Stimulated activated CD4-positive, alpha-beta T cell treated with anti-CD3 and anti-CD28 coated beads, Interleukin-4, amount 100 ng/mL, for 48 hours (primary cell): ENCODE results near the gene ASNSD1.
"Not testable (repeated sequence)": the region's sequence is repeated elsewhere in the genome, so short reads cannot be mapped to it uniquely, and the experiment has no call there.

Experiments used
- DNase-seq, 2 donors: peaks; one replicate each; pipeline ENCODE4 v3.0.0-alpha.2; 2020; ENCODE audit warnings: low read depth in 2 of 2

Gene ASNSD1

DNA sequence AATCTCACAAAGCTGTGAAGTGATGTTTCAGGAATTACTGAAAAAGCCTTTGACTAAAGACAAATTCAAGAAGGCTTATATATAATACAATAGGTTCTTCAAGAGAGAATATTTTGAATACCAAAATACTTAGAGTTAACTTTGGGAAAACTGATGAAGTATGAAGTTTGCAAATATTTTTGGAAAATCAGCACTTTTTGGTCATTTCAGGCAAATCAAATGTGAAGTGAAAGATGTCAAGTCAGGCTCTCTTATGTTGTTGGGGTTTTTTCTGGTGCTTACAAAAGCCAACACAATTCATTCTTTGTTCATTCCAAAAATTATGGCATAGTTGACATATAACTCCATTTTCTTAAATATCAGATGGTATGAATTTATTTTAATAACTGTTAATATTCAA, 14.7 kb upstream of the ASNSD1 start:
- no peak for DNase-seq

DNA sequence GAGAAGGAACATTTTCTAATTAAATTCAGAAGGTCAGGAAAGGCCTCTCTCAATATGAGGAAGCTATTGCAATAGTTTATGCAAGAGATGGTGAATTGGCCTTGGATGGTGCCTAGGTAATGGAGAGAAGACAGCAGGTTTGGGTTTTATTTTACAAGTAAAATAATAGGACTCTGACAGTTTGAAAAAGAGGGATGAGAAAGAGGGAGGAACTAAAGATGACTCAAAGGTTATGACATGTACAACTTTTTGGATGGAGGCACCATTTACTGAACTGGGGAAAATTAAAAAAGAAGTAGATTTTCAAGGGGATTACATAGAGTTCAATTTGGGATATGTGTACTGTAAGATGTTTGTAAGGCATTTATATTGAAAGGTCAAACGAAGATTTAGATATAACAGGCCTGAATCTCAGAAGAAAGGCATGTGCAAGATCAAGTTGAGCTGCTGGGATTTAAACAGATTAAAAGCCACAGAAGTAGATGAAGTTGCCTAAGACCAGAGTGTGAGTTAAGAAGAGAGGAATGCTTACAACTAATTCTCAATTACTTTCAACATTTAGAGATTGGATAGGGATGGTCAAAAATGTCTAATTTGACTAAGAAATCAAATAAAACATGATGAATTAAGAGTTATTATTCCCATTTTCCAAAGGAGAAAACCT, 12.3 kb upstream of the ASNSD1 start:
- DNase-seq, result no peak

DNA sequence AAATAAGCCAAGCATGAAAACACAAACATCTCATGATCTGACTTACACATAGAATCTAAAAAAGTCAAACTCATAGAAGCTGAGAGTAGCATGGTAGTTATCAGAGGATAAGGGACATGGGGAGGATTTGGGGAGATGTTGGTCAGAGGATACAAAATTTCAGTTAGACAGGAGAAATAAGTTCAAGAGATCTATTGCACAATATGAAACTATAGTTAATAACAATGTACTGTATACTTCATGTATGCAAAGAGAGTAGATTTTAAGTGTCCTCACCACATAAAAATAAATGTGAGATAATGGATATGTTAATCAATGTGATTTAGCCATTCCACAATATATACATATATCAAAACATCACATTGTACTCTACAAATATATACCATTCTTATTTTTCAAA, 10.0 kb upstream of the ASNSD1 start:
- no peak for DNase-seq

DNA sequence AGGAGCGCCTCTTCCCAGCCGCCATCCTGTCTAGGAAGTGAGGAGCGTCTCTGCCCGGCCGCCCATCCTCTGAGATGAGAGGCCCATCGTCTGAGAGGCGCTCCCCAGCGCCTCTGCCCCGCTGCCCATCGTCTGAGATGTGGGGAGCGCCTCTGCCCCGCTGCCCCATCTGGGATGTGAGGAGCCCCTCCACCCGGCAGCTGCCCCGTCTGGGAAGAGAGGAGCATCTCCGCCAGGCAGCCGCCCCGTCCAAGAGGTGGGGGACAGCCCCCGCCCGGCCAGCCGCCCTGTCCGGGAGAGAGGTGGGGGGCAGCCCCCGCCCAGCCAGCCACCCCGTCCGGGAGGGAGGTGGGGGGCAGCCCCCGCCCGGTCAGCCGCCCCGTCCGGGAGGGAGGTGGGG, 7.8 kb upstream of the ASNSD1 start:
- not testable (repeated sequence) for DNase-seq

DNA sequence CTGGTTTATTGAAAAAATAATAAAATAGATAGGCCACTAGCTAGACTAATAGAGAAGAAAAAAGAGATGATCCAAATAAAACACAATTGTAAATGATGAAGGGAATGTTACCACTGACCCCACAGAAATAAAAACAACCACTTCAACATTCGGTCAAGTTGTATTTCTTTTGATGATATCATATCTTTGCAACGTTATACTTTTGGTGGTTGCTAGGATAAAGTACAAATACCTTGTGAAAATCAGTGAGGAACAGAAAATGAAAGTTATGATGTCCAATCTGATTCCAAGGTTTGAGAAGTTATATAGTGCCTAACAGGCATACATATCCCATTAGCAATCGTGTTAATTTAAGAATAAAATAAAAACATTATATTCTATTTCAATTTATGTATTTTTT, 6.6 kb upstream of the ASNSD1 start:
- DNase-seq, result no peak

DNA sequence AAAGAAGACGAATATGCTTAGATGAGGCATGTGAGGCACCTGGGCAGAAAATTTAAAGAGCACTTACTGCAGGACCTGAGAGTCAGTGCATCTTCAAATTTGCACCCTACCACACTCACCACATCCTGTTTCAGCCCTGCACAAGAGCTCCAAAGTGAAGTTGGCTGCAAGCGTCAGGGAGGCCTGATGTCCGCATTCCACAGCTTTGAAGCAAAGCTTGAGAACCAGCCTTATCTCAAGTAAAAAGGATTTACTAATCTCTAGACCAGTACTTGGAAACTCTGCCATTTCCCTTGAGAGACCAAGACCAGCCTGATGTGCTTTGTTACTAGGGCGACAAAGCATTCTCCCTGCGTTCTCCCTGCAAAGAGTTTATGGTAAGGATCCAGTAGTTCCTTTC, 3.4 kb upstream of the ASNSD1 start:
- DNase-seq, result peak in 1 of 2 donors; percentile 11

DNA sequence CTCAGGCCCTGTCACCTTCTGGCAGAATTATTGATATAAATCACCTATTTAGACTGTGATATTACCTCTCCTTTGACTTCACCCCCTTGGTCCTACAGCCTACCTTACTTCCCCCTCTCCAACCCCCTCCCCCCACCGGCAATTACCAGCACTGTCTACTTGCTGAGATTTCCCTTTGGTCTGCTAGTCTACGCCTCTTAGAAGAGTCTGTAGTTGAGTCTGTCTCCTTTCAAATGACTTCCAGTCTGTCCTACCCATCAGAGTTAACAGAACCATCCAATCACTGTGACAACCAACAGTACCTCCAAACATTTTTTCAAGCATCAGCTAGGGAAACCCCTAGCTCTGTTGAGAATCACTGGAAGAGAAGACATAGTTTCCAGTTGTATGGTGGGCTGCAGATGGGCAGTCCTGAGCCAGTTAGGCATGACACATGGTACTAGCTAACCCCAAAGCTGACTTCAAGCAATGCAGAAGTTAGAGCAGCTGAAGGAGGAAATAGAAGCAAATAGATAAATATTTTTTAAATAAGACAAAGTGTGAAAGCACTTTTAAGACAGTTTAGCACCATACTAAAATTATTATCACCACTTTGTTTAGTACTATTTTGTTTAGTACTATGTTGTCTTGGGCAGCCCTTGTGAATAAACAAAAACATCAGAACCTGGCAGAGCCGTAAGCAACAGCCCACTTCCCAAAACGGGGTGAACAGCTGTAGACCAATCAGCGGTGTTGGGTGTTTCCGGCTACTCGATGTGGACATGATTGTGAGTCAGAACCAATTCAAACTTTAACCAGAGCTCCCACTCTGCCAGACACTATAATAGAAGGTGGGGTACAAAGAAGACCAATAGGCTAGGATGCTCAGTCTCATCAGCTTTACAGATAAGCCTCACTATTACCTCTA, 2.7 kb upstream of the ASNSD1 start:
- DNase-seq, result peak in 1 of 2 donors; percentile 21

DNA sequence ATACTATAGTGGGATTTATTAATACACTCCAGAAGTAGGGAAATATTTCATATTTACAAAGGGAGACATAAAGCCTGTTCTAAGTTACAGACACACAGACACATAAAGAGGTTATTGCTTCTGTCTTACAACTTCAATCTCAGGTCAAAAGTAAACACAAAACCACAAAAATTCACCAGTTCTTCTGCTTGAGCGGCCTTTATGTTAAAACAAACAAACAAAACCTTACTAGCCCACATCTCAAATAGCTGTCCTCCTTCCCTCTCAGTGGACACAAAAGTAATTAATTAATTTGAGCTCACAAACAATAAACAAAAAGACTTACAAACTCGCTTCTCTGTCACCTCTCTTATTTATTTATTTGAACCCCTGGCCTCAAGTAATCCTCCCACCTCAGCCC, 1.5 kb upstream of the ASNSD1 start:
- DNase-seq, result no peak

DNA sequence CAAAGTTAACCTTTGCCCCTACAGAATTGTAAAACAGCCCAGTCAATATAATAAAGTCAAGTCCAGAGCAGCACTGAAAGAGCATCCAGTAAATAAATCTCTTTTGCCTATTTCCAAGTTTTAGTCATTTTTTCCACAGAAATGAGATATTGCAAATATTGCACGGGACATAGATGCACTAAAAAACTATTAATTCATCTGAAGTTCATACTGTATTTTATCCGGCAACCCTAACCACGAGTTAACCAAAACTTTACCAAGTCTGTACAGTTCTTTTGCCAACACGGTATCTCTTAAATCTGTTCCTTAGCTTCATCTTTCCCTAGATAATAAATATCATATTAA, 484 bp upstream of the ASNSD1 start:
- no peak for DNase-seq

DNA sequence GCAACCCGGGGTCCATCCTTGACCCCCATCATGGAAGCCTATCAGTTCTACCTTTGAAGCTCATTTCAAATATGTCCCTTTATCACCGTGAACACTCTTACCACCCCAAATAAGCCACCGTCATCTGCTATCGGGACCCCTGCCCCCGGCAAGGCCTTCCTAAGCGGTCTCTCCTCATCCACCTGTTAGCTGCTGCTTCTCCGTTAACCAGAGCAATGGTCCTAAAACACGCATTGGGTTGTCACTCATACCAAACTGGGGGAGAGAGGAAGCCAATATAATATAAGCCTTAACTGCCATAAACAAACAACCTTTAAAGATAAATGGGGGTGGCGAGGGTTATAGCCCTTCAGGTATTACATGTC, 680 bp downstream of the ASNSD1 start:
- no peak for DNase-seq

DNA sequence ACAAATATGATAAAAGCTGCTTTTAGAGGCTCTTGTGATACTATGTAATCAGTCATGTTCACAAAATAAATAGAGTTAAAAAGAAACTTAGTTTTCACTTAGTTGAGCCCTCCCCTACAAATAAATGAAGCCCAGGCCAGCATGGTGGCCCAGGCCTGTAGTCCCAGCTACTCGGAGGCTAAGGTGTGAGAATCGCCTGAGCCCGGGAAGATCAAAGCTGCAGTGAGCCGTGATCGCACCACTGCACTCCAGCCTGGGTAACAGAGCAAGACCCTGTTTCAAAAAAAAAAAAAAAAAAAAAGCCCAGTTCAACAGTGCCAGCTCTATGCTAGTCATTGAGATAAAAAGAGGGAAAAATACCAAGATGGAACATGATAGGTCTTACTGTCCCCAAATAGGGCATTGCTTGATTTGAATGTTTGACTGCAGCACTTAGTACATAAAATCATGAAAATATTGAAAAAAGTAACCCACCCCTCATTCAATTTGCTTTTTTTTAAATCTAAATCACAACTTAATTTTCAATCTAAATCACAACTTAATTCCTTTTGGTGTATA, 1.5 kb downstream of the ASNSD1 start:
- DNase-seq, result no peak

DNA sequence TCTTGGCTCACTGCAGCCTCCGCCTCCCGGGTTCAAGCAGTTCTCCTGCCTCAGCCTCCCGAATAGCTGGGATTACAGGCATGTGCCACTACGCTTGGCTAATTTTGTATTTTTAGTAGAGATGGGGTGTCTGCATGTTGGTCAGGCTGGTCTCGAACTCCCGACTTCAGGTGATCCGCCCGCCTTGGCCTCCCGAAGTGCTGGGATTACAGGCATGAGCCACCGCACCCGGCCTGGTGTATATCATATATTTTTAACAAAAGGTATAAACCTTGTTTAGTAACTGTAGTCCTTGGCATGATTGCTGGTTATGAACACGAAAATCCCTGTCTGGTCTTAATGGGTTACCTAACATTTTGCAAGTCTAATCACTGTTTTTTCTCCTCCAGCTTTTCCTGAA, 2.1 kb downstream of the ASNSD1 start:
- DNase-seq, result not testable (repeated sequence)

DNA sequence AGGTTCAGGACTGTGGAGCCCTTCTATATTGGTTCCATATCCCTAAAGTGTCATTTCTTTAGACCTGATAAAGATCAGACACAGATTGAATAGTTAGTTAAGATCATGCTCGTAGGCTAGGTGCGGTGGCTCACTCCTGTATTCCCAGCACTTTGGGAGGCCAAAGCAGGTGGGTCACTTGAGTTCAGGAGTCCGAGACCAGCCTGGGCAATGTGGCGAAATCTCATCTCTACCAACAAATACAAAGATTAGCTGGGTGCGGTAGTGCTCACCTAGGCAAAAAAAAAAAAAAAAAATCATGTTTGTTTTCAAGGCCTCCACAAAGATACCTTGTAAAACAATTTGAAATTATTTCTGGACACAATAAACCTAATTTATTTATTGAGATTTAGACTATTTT, 8.7 kb downstream of the ASNSD1 start:
- DNase-seq, result no peak

DNA sequence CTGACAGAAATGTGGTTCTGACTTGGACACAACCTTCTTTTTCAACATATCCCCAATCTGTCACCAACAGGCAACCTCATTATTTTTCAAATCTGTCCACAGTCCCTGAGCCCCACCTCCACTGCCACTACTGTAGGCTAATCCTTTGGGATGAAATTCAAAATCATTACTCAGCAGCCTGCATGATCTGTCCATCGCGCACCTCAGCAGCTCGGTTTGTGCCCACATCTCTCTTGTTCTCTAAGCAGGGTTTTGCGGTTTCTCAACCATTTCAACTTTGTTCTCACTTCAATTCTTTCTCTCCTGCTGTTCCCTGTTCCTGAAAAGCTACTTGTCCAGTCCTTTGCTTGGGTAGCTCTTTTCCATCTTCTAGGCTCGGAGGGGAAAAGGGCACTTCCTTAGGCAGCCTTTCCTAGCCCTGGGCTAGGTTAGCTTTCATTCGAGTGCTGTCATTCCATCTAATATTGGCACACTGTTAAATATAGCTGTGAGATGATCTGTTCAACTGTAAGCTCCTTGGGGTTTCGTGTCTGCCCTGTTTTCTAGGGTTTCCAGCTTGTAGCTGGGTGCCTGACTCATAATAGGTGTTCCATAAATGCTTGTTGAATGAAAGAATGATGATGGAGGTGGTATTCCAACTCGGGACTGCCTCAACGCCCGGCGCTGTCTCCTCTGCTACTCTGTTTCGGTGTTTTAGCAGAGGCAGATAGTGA, 12.6 kb downstream of the ASNSD1 start:
- DNase-seq, result no peak

DNA sequence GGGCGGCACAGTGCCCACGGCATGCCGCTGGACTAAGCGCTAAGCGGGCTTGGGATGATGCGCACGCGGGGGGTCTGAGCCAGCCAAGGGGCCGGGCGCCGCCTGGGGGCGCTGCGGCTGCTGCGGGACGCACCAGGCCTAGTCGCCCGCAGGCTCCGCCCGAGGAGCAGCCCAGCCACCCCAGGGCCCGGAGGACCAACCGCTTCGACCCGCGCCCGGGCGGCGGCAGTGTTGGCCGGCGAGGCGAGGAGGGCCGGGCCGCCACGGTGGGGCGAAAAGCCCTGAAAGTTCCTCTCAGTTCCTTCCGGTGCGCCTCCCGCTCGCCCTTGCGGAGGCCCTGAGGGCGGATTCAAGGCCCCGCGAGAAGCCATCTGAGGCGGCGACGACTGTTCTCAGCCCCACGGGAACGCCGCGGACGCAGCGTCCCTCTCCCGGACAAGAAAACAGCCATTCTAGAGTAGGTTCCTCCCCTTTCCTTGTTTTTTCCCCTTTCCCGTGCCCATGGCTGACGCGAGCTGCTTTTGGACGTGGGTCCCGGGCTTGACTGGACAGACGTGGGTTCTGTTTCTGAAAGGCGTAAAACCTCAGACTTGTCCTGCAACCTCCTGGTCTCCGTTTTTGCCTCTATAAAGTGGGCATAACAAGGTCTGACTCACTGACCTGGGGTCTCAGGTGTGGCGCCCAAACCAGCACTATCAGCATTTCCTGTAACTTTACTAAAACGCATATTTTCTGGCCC, 13.3 kb downstream of the ASNSD1 start, which contains the start of gene ANKAR:
ANKAR (plus strand) TSS at position 297 of the 739 bp plus-strand sequence. CDS start 1,821 bp downstream, outside the sequence.
- peak; percentile 63 to 73 for DNase-seq

DNA sequence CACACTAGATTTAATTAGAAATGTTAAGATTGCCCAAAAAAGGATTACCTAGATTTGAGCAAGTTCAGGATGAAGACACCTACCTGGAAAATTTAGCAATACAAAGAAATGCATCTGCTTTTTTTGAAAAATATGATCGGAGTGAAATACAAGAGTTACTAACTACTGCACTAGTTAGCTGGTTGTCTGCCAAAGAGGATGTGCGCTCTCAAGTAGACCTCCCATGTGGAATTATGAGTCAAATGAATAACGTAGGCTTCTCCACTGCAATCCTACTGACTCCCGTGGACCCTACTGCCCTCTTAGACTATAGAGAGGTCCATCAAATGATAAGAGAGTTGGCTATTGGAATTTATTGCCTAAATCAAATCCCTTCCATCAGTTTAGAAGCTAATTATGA, 15.2 kb downstream of the ASNSD1 start:
- no peak for DNase-seq

DNA sequence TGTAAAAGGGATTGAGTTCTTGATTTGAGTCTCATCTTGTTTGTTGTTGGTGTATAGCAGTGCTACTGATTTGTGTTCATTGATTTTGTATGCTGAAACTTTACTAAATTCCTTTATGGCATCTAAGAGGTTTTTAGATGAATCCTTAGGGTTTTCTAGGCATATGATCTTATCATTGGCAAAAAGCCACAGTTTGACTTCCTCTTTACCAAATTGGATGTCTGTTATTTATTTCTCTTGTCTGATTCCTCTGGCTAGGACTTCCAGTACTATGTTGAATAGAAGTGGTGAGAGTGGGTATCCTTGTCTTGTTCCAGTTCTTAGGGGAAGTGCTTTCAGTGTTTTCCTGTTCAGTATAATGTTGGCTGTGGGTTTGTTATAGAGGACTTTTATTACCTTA, 18.0 kb downstream of the ASNSD1 start:
- no peak for DNase-seq

DNA sequence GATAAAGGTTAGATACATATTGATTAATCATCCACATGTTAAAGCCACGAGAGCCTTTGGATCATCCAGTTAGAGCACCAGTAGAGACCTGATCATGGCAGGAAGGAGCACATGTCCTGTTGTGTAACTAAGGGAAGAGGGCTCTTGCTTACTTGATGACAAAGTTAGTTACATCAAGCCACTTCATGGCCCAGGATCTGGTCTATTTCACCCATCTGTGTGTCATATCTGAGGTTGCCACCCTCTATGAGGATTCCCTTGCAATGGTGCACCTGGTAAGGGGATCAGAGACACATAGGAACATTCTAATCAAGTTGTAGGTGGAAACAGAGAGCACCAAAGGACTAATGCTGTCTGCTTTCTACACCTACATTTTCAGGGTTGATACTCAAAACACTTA, 19.9 kb downstream of the ASNSD1 start:
- DNase-seq, result no peak

DNA sequence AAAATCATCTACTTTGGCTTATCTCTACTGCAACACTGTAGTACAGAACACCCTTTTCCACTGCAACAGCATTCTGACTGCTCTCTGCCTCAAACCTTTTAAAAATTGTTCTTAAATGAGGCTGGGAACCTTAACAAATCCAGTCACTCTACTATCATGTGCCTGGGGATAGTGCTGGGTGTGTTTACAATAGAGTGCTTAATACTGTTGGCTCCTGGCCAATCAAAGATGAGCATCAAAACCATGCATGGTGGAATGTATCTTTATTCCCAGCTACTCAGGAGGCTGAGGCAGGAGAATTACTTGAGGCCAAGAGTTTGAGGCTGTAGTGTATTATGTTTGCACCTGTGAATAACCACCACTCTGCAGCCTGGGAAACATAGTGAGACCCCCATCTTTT, 20.6 kb downstream of the ASNSD1 start:
- DNase-seq, result no peak

DNA sequence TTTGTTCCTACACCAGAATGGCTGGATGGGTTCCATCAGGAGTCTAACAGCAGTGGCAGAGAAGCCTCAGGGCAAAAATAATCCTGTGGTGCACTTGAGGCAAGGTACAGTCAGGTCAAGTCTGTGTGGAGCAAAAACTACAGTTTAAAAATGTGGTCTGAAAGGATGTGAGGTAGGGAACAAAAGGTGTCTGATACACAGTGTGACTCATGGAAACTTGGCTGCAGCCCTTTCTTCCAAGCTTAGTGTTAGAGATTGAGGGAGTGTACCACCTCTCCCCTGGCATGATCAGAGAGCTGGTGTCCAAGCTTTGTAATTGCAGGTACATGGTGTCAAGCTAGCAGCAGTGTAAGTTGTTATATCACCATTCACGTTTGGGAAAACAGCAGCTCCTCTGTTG, 22.1 kb downstream of the ASNSD1 start:
- no peak for DNase-seq

DNA sequence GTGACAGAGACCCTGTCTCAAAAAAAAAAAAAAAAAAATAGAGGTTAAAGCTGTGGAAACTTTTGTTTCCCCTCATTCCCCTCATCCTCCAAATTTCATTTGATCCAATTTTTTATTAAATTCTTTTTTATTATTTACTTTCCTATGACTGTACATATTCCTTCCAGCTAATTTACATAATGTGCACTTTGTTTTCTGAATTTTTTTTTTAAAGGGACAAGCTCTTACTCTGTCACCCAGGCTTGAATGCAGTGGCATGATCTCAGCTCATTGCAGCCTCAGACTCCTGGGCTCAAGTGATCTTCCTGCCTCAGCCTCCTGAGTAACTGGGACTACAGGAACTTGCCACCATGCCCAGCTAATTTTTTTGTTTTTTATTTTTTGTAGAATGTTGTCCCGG, 23.6 kb downstream of the ASNSD1 start:
- no peak for DNase-seq
